ENCODE data around the gene PGBD2. TPM values are rescaled to one million over a fixed set of nuclear protein-coding genes. Genes with fewer than 3 reads are reported as not detected.
A peak's percentile ranks its signal among the peaks of the same experiment; 100 is the strongest.

The PGBD2 gene, protein sequence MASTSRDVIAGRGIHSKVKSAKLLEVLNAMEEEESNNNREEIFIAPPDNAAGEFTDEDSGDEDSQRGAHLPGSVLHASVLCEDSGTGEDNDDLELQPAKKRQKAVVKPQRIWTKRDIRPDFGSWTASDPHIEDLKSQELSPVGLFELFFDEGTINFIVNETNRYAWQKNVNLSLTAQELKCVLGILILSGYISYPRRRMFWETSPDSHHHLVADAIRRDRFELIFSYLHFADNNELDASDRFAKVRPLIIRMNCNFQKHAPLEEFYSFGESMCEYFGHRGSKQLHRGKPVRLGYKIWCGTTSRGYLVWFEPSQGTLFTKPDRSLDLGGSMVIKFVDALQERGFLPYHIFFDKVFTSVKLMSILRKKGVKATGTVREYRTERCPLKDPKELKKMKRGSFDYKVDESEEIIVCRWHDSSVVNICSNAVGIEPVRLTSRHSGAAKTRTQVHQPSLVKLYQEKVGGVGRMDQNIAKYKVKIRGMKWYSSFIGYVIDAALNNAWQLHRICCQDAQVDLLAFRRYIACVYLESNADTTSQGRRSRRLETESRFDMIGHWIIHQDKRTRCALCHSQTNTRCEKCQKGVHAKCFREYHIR
- 10 to 100 TPM in 2 of 4 donors, 1 to 10 TPM in 2; 5.2 to 12.4 (median 9.7) TPM for total RNA-seq

DNA sequence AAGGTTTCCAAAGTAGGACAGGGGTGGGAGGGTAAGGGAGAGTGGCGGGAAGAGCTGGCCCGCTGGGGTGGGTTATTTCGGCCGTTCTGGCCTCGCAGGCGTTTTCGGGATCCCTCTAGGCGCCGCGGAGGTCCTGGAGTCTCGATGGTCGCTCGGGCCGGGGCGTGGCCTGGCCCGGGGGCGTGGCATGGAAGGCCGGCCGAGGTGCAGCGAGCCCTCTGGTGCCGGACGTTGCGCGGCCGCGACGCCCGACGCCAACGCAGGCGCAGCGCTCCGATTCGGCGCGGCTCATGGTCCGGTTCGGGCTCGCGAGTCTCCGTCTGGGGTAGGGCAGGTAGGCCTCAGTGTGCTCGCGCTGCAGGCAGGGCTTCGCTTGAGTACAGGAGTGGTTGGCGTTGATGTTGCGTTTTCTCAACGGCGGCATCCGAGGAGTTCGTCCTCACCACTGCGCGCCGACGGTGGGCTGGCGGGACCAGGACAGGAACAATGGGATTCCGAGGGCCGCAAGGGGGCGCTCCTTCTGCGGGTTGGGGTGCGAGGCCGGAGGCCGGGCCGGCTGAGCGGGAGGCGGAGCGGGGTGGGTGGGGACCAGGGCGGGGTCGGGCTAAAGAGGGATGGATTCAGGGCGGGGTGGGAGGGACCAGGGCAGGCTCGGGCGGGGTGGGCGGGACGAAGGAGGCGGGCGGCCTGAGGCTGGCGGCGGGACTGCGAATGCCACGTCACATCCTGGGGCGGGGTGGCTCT, at the start of gene PGBD2:
Gene PGBD2, plus strand, starts transcription at position 227 of the 744 bp plus-strand sequence. CDS start 7,628 bp downstream, outside the sequence.
- peaks cover 7% of the 10 kb centered on the region for H3K27me3 ChIP-seq
- WGBS, 2 donors (ENCODE audit: low coverage in 1 of 2) = 0% methylated on average over 39 of the region's 80 CpGs; no CpG with 5 or more reads in 1 of the 2 donors
- in situ Hi-C loops (cut with MboI; ENCODE audit: low pct_ligation_motif_present in 1 of 4, low pct_unique_long_range_greater_than_20kb in 1 of 4, low sequenced_read_pairs in 3 of 4) = no loop called here
- peak within 1 kb of the TSS; percentile 93 to 99 (median 96) for H3K27ac ChIP-seq
- intact Hi-C loops (cut with DNase I; ENCODE audit: low total_unique reads) = no loop called here
- DNase-seq = peak; percentile 96
- peak; percentile 60 to 92 (median 71) for TF ChIP-seq CTCF (IDR thresholded peaks at IDR 0.05)
- TF ChIP-seq EP300 (IDR thresholded peaks at IDR 0.05; ENCODE audit: low read depth) = no peak
- peak; percentile 65 to 96 (median 94) for TF ChIP-seq POLR2AphosphoS5 (IDR thresholded peaks at IDR 0.05)
- TF ChIP-seq POLR2A (IDR thresholded peaks at IDR 0.05) = peak; percentile 91
- H3K36me3 ChIP-seq = no peaks in the 10 kb centered on the region
- peak within 1 kb of the TSS; percentile 55 to 96 (median 67) for H3K4me3 ChIP-seq
- no peaks in the 10 kb centered on the region for H3K9me3 ChIP-seq
- peaks cover 0 to 14% (median 12%) of the 10 kb centered on the region in 4 donors for H3K4me1 ChIP-seq

DNA sequence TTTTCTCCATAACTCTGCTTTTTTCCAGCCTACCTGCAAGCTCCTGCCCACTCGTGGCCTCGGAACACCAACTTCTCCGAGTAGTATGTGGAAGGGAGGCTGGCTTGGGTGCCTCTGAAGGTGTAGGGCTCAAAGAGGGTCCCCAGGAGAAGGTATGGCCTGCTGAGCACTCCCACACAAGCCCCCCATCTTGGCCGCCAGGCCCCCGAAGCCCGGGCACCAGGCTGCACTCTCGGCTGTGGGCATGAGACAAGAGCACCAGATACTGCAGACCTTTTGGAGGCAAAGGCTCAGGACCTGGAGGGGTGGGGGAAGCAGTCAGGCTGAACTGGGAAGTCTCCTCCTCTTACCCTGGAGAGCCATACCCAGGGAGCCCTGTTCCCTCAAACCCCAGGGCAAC, 48.8 kb upstream of the PGBD2 start:
- Histone ChIP-seq H3K4me3 (no peak overlapping the region), H3K36me3 (no peaks in the 10 kb centered on the region), H3K9me3 (no peaks in the 10 kb centered on the region), H3K27ac (no peak overlapping the region), H3K4me1 (peaks cover 9 to 21% (median 15%) of the 10 kb centered on the region in 4 donors), H3K27me3 (no peaks in the 10 kb centered on the region)
- intact Hi-C loops (cut with DNase I; ENCODE audit: low total_unique reads) (no loop called here), in situ Hi-C loops (cut with MboI; ENCODE audit: low pct_ligation_motif_present in 1 of 4, low pct_unique_long_range_greater_than_20kb in 1 of 4, low sequenced_read_pairs in 3 of 4) (no loop called here)
- 94 to 96% methylated on average over 3 to 7 of the region's 7 CpGs for WGBS, 2 donors (ENCODE audit: low coverage in 1 of 2)
- TF ChIP-seq CTCF (IDR thresholded peaks at IDR 0.05) (no peak), POLR2A (IDR thresholded peaks at IDR 0.05) (no peak), EP300 (IDR thresholded peaks at IDR 0.05; ENCODE audit: low read depth) (no peak), POLR2AphosphoS5 (IDR thresholded peaks at IDR 0.05) (no peak)
- no peak for DNase-seq

- H3K27ac ChIP-seq = peak overlapping the region; percentile 89 to 94 (median 92)
Measured at GRCh38 chr1:248857749-248858095, 48.3 kb upstream of the PGBD2 start.

More at GRCh38 chr1:248857749-248858095, 48.3 kb upstream of the PGBD2 start:
- TF ChIP-seq CTCF (IDR thresholded peaks at IDR 0.05) (no peak), EP300 (IDR thresholded peaks at IDR 0.05; ENCODE audit: low read depth) (no peak), POLR2A (IDR thresholded peaks at IDR 0.05) (no peak), POLR2AphosphoS5 (IDR thresholded peaks at IDR 0.05) (no peak)
- no peaks in the 10 kb centered on the region for H3K27me3 ChIP-seq
- intact Hi-C loops (cut with DNase I; ENCODE audit: low total_unique reads) (loop anchor here (2.0 kb wide), 1 partner anchor 19 kb away; the partner anchor contains the start of gene ZNF672), in situ Hi-C loops (cut with MboI; ENCODE audit: low pct_ligation_motif_present in 1 of 4, low pct_unique_long_range_greater_than_20kb in 1 of 4, low sequenced_read_pairs in 3 of 4) (no loop called here)
- no peaks in the 10 kb centered on the region for H3K9me3 ChIP-seq
- no peaks in the 10 kb centered on the region for H3K36me3 ChIP-seq
- WGBS, 2 donors (ENCODE audit: low coverage in 1 of 2) = 13 to 17% methylated on average over 3 to 4 of the region's 4 CpGs
- peak overlapping the region; percentile 42 to 68 (median 47) for H3K4me3 ChIP-seq
- H3K4me1 ChIP-seq = peaks cover 9 to 26% (median 20%) of the 10 kb centered on the region in 4 donors
- DNase-seq = no peak
